Measurements from ENCODE around the gene FAM20A. TPM values are rescaled to one million over a fixed set of nuclear protein-coding genes. Genes with fewer than 3 reads are reported as not detected.

The FAM20A gene
- total and polyA plus RNA-seq, 9 of the 15 experiments (the other 6 are each of a cell fraction or from before 2014, with no cell fraction given): 0.07 TPM; not detected in 8

DNA sequence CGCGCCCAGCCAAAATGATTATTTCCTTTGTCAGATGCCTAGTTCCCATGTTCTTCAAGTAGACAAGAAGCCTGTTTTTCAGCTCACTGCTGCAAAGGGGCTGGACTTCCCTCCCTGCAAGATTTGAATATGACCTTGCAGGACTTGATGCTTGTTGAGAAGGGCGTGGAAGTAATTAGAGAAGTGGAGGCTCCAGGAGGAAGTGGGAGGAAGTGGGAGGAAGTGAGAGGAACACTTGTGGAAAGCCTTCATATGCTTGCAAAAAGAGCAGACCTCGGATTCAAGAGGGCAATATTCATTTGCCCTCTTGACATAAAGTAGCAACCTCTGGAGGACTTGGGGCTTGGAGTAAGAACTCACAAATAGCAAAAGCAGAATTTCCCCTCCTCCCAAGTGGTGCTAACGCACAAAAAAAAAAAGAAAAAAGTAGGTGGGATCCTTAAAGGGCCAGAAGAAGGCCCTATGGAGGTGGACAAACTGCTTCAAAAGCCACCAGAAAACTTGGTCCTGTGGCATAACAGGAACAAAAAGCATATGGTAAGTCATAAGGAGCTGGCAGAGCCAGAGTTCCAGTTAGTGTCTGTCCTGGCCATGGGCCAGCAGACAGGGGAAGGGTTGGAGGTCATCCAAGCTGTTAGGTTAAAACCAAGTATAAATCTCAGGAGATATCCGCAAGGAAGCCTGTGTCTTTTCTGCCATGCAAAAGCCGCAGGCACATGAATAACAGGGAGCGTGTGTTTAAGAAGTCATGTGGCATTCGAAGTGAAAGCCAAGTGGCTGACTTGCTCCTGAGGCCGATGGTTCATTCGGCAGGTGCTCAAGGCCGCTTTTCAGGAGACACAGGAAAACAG lies 109.6 kb downstream of the FAM20A start (continued):
- TF ChIP-seq ZNF449 (CRISPR knock-in tag; IDR thresholded peaks at IDR 0.05) (0 out of 2 replicates have a peak, but pooled peaks have one; percentile 27), ZNF589 (CRISPR knock-in tag; IDR thresholded peaks at IDR 0.05; ENCODE audit: low read depth) (no peak)

- ATAC-seq (no peak), DNase-seq (ENCODE audit: extremely low read depth in 1 of 4, low spot score in 3 of 4) (no peak), FAIRE-seq (no peak)
- Histone ChIP-seq H3K4me1 (replicated peaks in 1 of 2; ENCODE audit: control insufficient read depth in 2 of 2, insufficient read depth in 2 of 2, low read length in 2 of 2) (peaks cover 0 to 3% of the 10 kb centered on the region in 2 experiments; a peak in 1 of 5 replicates), H4K20me1 (replicated peaks; ENCODE audit: control insufficient read depth, insufficient read depth, low read length) (no peaks in the 10 kb centered on the region), H3K79me2 (ENCODE audit: control insufficient read depth, insufficient read depth, low read length) (no peaks in the 10 kb centered on the region), H3K27ac (ENCODE audit: extremely low read depth, low read depth, low read length) (no peak overlapping the region), H3K4me2 (ENCODE audit: insufficient read depth, low read length) (no peak overlapping the region), H3K9ac (ENCODE audit: insufficient read depth in 1 of 2, low read depth in 2 of 2, low read length in 2 of 2) (no peak overlapping the region), H3K4me3 (no peak overlapping the region), H3K9me1 (ENCODE audit: control insufficient read depth, insufficient read depth, low read length) (no peaks in the 10 kb centered on the region), H2AFZ (ENCODE audit: low read depth, low read length) (no peak overlapping the region), H3K36me3 (ENCODE audit: control insufficient read depth, insufficient read depth, low read length) (no peaks in the 10 kb centered on the region), H3K9me3 (replicated peaks; ENCODE audit: control insufficient read depth, insufficient read depth, low read depth, low read length) (no peaks in the 10 kb centered on the region), H3K27me3 (ENCODE audit: control insufficient read depth in 2 of 2, insufficient read depth in 2 of 2, low read length in 2 of 2) (peaks cover 17 to 25% of the 10 kb centered on the region in 2 experiments)
- ChIA-PET POLR2A (no interaction called here), CTCF (ENCODE audit: low intra/inter-chr PET ratio) (no interaction called here)
- BruUV-seq (replicated peaks): no TSS peak
- in situ Hi-C loops (cut with MboI) (no loop called here), intact Hi-C loops (cut with micrococcal nuclease) (no loop called here)
- WGBS (ENCODE audit: insufficient coverage, low coverage, missing lambda C conversion rate): 7% methylated on average over 4 of the region's 4 CpGs
- TF ChIP-seq ZNF280A (IDR thresholded peaks at IDR 0.05; ENCODE audit: low read depth, partially characterized antibody) (no peak), ZBTB9 (CRISPR knock-in tag; IDR thresholded peaks at IDR 0.05) (no peak), GATA2 (CRISPR knock-in tag; IDR thresholded peaks at IDR 0.05) (no peak), SRSF7 (optimal IDR thresholded peaks at IDR 0.05; ENCODE audit: low read depth, low read length) (no peak), SMARCE1 (IDR thresholded peaks at IDR 0.05) (no peak), ZNF668 (CRISPR knock-in tag; IDR thresholded peaks at IDR 0.05) (no peak), MEIS2 (IDR thresholded peaks at IDR 0.05; ENCODE audit: partially characterized antibody) (no peak), SMAD2 (IDR thresholded peaks at IDR 0.05; ENCODE audit: low read depth, low read length) (no peak), ZNF398 (CRISPR knock-in tag; IDR thresholded peaks at IDR 0.05) (no peak), SRSF3 (IDR thresholded peaks at IDR 0.05; ENCODE audit: insufficient read depth, low read length) (no peak)
- TF ChIP-seq, protein P1, sequence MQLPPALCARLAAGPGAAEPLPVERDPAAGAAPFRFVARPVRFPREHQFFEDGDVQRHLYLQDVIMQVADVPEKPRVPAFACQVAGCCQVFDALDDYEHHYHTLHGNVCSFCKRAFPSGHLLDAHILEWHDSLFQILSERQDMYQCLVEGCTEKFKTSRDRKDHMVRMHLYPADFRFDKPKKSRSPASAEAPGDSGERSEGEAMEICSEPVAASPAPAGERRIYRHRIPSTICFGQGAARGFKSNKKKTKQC (CRISPR knock-in tag; IDR thresholded peaks at IDR 0.05): no peak
These were observed 111.2 kb downstream of the FAM20A start for GRCh38 chr17:68489919-68490318.

All from K562 (cell line).